Islet precursor cell (in vitro differentiated cells): ENCODE results near the gene CACNG7.
A peak's percentile ranks its signal among the peaks of the same experiment; 100 is the strongest.

ENCODE experiments used
- DNase-seq: peaks from one replicate; pipeline ENCODE4 v3.0.0-alpha.2; 2018

The CACNG7 gene

DNA sequence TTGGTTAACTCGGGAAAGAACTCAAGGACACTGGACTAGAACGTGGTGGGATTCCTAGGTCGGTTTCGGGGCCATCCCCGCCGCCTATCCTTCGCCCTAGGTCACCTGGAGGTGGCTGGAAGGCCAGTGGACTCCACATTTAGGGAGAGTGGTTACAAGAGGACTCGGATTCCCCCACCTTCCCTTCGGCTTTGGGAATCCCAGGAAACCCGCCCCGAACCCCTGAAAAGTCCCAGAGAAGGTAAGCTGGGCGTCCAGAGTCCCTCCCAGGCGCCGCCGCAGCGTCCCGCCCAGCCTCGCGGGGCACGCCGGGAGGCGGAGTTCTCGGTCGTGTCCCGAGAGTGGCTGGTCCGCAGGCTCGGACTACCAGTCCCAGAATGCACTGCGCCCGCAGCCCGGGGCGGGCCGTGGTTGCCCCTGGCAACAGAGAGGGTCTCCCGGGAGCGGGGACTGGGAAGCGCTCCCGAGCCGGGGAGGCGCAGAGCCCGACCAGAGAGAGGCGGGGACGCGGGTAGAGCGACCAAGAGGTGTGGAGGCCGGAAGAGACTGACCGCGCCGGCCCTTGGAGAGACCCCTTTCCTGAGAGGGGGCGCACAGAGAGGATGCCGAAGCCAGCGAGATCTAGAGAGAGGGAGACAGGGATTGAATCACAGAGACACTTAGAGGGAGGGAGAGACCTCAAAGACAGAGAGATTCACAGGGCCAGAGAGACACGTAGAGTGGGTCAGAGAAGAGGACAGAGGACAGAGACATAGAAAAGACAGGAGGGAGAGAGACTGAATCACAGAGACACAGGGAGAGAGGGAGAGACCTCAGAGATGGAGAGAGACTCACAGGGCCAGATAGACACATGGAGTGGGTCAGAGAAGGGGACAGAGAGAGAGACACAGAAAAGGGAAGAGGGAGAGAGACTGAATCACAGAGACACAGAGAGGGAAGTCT, 29.7 kb upstream of the CACNG7 start:
- peak; percentile 99 for DNase-seq

DNA sequence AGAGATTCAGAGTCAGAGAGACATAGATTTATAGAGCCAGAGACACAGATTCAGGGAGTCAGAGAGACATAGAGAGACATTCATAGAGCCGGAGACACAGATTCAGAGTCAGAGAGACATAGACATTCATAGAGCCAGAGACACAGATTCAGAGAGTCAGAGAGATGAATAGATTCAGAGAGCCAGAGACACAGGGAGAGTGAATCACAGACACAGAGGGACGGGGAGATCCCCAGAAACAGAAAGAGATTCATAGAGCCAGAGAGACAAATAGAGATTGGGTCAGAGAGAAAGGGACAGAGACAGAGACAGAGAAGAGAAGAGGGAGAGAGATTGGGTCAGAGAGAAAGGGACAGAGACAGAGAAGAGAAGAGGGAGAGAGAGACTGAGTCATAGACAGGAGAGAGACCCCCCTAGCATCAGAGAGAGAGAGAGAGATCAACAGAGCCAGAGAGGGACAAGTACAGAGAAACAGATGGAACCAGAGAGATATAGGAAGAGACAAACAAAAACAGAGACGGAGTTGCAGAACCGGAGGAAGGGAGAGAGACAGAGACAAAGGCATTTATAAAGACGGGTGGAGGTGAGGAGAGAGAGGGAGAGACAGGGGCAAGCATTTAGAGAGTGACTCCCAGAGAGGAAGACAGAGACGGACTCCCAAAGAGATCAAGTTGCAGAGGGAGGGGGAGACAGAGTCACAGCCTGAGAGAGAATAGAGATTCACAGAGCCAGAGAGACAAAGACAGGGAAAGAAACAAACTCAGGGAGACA, 28.2 kb upstream of the CACNG7 start:
- no peak for DNase-seq

- peak; percentile 77 for DNase-seq
Observed at GRCh38 chr19:53881482-53882390, 27.3 kb upstream of the CACNG7 start, which contains the start of gene PRKCG. Gene PRKCG (plus strand): TSS chr19:53882197. CDS start chr19:53882495, 298 bp downstream.

- no peak for DNase-seq
Observed at GRCh38 chr19:53882391-53883050, 26.6 kb upstream of the CACNG7 start.

DNA sequence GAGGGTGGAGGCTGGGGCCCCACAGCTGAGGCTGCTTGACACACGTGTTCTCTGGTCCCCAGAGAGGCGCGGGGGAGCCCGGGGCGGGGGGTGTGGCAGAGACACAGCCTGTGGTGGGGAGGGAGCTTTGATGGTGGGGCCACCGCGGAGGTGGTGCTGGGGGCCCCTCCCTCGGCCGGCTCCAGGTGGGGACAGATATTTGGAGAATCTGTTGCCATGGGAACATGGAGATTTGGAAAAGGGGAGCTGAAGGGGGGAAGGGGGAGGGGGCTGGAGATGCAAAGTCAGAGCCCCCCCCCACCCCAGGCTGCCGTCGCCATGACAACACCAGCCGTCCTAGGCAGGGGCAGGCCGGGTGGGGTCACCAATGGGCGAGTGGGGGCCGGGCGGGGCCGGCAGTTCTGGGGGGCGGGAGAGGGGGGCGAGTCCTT, 25.8 kb upstream of the CACNG7 start:
- DNase-seq: no peak

DNA sequence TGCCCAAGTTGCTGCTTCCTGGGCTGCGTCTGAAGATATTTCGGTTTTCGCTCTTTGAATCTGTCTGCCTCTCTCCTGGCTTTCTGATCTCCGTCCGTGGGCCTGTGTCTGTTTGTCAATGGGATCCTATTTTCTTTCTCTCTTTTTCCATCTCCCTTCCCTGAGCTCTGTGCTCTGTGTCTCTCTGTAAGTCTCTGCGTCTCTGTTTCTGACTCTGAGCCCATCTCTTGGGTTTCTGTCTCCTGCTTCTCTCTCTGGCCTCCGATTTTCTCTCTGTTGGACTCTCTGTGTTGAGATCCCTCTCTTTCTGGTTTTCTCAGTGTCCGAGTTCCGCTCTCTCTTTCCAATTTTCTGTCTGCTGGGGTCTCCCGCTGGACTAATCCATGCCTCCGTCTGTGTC, 25.3 kb upstream of the CACNG7 start:
- DNase-seq: no peak

DNA sequence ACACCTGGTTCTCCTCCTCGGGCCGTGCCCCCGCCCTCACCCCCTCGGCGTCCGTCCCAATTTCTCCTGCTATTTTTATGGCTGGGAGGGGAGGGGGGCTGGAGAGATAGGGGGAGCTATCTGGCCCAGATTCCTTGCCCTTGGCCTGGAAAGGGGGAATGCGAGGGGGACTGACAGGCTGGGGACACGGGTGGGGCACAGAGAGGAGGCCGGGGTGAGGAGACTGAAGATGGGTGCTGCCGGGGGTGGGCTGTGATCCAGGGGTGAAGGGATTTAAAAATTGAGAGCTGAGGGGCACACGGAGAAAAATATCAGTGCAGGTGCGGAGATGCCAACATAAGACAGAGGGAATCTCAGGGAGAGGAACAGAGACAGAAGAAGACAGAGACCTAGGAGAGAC, 24.8 kb upstream of the CACNG7 start:
- no peak for DNase-seq

GRCh38 chr19:53885036-53885435, 24.0 kb upstream of the CACNG7 start:
- DNase-seq: no peak

DNA sequence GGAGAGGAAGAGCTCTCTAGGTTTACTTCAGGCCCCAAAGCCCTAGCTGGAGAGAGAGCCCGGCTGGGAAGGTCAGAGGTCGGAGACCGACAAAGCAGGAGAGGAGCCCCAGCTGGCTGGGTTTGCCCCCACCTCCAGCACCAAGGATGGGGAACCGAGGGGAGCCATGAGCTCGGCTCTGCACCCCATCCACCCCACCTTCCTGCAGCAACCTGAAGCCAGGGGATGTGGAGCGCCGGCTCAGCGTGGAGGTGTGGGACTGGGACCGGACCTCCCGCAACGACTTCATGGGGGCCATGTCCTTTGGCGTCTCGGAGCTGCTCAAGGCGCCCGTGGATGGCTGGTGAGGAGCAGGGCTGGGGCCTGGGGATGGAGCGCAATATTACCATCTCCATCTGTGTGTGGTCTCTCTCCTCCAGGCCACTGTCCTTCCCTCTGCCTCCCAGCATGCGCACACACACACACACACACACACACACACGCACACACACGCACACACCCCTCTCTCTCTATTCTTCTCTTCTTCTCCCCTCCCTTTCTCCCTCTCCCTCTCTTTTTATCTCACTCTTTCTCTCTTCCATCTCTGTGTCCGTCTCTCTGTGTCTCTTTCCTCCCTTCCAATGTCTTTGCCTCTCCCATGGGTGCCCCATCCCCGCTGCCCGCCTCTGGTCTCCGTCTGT, 16.6 kb upstream of the CACNG7 start:
- no peak for DNase-seq

- DNase-seq: no peak
Observed at GRCh38 chr19:53892981-53893325, 16.1 kb upstream of the CACNG7 start.

DNA sequence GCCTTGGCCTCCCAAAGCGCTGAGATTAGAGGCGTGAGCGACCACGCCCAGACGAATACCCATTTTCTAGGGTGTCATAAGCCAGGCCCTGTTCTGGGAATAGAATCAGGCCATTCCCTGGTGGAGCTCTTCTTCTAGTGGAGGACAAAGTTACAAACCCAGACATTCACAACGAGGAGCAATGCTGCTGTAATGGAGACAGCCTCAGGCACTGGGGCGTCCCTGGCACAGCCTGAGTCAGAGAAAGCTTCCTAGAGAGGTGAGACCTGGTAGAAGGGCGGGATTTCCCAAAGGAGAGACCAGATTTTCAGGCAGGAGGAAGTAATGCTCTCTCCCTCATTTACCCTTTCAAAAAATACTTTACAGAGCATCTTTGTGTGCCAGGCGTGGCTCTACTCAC, 14.4 kb upstream of the CACNG7 start:
- peak; percentile 82 for DNase-seq

GRCh38 chr19:53896682-53897081, 12.4 kb upstream of the CACNG7 start:
- DNase-seq: no peak

DNA sequence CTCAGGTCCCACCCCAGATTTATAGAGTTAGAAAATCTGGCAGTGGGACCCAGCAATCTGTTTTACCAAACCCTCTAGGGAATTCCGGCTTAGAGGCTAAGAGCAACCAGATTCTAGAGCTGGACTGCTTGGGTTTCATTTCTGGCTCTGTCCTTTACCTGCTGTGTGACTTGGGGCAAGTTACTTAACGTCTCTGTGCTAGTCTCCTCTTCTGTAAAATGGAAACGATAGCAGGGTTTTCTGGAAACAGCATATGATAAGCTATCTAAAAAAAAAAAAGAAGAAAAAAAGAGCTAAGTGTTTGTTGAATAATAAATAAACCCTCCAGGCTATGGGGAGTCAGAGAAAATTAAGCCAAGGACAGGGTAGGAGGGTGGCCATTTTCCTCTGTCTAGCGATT, 11.6 kb upstream of the CACNG7 start:
- no peak for DNase-seq

- no peak for DNase-seq
Observed at GRCh38 chr19:53898166-53898565, 10.9 kb upstream of the CACNG7 start.

GRCh38 chr19:53898636-53899341, 10.3 kb upstream of the CACNG7 start:
- peak; percentile 96 for DNase-seq

GRCh38 chr19:53900191-53900860, 8.8 kb upstream of the CACNG7 start:
- no peak for DNase-seq

DNA sequence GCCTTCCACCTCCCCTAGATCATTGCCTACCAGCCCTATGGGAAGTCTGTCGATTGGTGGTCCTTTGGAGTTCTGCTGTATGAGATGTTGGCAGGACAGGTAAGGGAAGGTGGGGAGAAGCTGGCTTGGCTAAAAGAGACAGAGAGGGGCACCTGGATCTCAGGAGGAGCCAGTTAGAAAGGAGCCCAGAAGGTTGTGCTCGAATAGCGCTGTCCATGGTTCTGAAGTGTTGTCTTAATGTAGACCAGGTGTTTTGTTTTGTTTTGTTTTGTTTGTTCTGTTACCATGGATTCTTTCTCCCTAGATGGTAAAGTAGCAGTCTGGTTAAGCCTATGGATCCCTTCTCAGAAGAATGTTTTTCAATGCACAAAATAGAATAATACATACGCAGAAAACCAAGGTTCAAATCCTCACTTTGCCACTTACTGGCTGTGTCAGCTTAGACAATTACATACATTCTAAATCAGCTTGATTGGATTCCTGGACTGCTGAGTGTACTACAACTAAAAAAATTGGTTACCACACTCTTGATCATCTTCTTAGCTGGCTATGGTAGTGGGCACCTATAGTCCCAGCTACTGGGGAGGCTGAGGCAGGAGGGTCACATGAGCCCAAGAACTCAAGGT, 5.9 kb upstream of the CACNG7 start:
- DNase-seq: no peak

- no peak for DNase-seq
Observed at GRCh38 chr19:53904909-53905308, 4.2 kb upstream of the CACNG7 start.

GRCh38 chr19:53905787-53906186, 3.3 kb upstream of the CACNG7 start:
- no peak for DNase-seq
